GM18951 (cell line): ENCODE results near the gene HSPA1A.

ENCODE experiments used
- POLR2A ChIP-seq: IDR thresholded peaks from 4 replicates; pipeline ENCODE4 v1.6.1; 2011; ENCODE audit warnings: mild to moderate bottlenecking; ENCODE audit not compliant: insufficient read length, insufficient read depth; ENCODE audit errors: extremely low read depth
- in situ Hi-C: fragments of 300-500 bp; cut with MboI; formaldehyde crosslinking; loops from one replicate; pipeline ENCODE4 v1.12.0; 2022; ENCODE audit warnings: low sequenced_read_pairs, mixed read lengths, inconsistent platforms; ENCODE audit not compliant: unreplicated experiment

Gene HSPA1A

GRCh38 chr6:31865205-31866118 lies 50.1 kb downstream of the HSPA1A start:
- in situ Hi-C loops = no loop called here
- no peak for TF ChIP-seq POLR2A
